GM18951 (cell line): ENCODE measurements around the gene MIS18A.

Experiments
- POLR2A ChIP-seq: IDR thresholded peaks from 4 replicates; pipeline ENCODE4 v1.6.1; 2011; ENCODE audit warnings: mild to moderate bottlenecking; ENCODE audit not compliant: insufficient read length, insufficient read depth; ENCODE audit errors: extremely low read depth
- in situ Hi-C: fragments of 300-500 bp; cut with MboI; formaldehyde crosslinking; loops from one replicate; pipeline ENCODE4 v1.12.0; 2022; ENCODE audit warnings: low sequenced_read_pairs, mixed read lengths, inconsistent platforms; ENCODE audit not compliant: unreplicated experiment

The MIS18A gene

DNA sequence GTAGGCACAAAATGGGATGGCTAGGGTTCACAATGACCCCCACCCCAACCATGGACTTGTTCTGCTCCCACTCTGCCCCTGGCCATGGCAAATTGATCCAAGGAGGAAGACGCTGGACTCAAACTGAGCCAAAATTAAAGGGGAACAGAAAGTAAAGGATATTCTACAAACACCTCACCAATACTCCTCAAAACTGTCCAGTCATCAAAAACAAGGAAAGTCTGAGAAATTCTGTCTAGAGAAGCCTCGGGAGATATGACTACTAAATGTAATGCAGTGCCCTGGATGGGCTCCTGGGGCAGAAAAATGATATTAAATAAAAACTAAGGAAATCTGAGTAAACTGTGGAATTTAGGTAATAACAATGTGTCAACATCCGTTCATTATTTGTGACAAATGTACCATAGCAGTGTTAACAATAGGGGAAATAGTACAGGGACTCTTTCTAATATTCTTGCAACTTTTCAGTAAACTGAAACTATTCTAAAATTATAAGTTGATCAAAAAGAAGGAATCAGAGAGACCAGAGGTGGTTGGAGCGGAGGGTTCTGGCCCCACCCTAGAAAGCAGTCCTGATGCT lies 45.0 kb downstream of the MIS18A start:
- in situ Hi-C loops = no loop called here

DNA sequence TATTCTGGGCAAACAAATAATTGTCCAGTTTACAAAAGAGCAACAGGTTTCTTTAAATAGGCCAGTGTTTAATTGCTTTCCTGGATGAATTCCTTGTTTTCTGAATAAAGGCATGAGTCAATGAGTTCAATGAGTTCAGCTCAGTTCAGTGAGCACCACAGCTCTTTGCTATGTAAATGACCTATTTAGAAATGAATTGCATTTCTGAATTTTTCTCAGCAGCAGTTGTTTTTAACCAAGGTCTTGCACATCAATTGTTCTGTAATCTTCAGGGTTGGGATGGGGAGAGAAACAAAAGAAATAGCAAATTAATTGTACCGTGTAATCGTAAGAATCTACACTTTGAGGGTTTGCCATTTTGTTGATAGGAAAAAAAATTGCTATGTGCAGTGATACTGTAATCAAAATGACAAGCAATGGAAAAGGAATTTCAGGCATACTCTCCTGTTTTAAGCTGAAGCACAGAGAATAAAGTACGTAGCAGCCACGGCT lies 45.7 kb downstream of the MIS18A start:
- TF ChIP-seq POLR2A = no peak
- in situ Hi-C loops = no loop called here

More for the DNA sequence above, 45.0 kb downstream of the MIS18A start:
- TF ChIP-seq POLR2A = no peak

DNA sequence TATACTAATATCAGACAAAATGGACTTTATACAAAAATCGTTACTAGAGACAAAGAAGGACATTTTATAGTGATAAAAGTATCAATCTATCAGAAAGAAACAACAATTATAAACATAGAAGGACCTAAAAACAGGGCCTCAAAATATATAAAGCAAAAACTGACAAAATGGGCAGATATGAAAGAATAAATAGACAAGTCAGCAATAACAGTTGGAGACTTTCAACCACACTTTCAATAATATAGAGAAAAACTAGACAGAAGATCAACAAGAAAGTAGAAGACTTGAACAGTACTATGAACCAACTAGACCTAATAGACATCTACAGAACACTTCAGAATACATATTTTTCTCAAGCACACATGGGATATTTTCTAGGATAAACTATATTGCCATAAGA lies 52.4 kb downstream of the MIS18A start:
- TF ChIP-seq POLR2A = no peak
- in situ Hi-C loops = no loop called here
